ENCODE measurements around the gene TMEM220.

GRCh38 chr17:10750210-10750609 is 20.4 kb upstream of the TMEM220 start:
- TF ChIP-seq CTCF (IDR thresholded peaks at IDR 0.05), result no peak
- no peak for TF ChIP-seq EZH2 (IDR thresholded peaks at IDR 0.05)
